Endothelial cell of umbilical vein (primary cell): ENCODE measurements around the gene PHEX. TPM values are rescaled to one million over a fixed set of nuclear protein-coding genes. Genes with fewer than 3 reads are reported as not detected.

Experiments
- BruUV-seq: library from RNA; stranded (reverse); fragments of 400-500 nt; replicated peaks from 2 replicates; lab custom pipeline; 2021; lab: Mats Ljungman, UMichigan
- CTCF ChIA-PET: fragments of 300-600, 350-600 bp; sonication (Branson Sonifier 250); formaldehyde crosslinking; loops from one replicate; lab custom pipeline; 2021; ENCODE audit warnings: antibody characterized with exemption, inconsistent platforms; lab: Charles Lee
- POLR2A ChIA-PET: fragments of 300-600, 350-600 bp; sonication (Branson Sonifier 250); formaldehyde crosslinking; loops from one replicate; lab custom pipeline; 2021; ENCODE audit warnings: antibody characterized with exemption, inconsistent platforms; lab: Charles Lee
- DNase-seq: peaks from one replicate; pipeline ENCODE4 v3.0.0-alpha.2; 2011; ENCODE audit warnings: low read depth, low spot score
- FAIRE-seq: peaks from 2 replicates; lab custom pipeline; 2011; peaks lifted over from hg19 to GRCh38; lab: Jason Lieb, UNC
- H2AFZ ChIP-seq: 2 replicates; pipeline ENCODE4 v1.6.0; 2012; ENCODE audit warnings: low read depth, low read length, control low read depth, inconsistent platforms
- H3K27ac ChIP-seq: 2 replicates; pipeline ENCODE4 v1.5.1; 2011; ENCODE audit warnings: low read depth, mild to moderate bottlenecking, control low read depth, low read length, moderate library complexity; ENCODE audit not compliant: insufficient read depth
- H3K27me3 ChIP-seq, 2 experiments: 2 replicates each; pipeline versions ENCODE4 v1.6.0 to v1.6.1; 2011; ENCODE audit warnings: low read length in 2 of 2, mixed read lengths in 1 of 2; ENCODE audit not compliant: control insufficient read depth in 2 of 2, insufficient read depth in 2 of 2
- H3K36me3 ChIP-seq, 2 experiments: 2 replicates in 1 of 2; 3 replicates in 1 of 2; pipeline ENCODE4 v1.5.1; 2011; ENCODE audit warnings: low read length in 2 of 2, mild to moderate bottlenecking in 1 of 2, moderate library complexity in 1 of 2; ENCODE audit not compliant: control insufficient read depth in 2 of 2, insufficient read depth in 2 of 2; ENCODE audit errors: extremely low read depth in 1 of 2
- H3K4me1 ChIP-seq: 3 replicates; pipeline ENCODE4 v1.5.1; 2011; ENCODE audit warnings: mild to moderate bottlenecking, low read length; ENCODE audit not compliant: control insufficient read depth, insufficient read depth; ENCODE audit errors: extremely low read depth
- H3K4me2 ChIP-seq: 2 replicates; pipeline ENCODE4 v1.6.1; 2011; ENCODE audit warnings: low read length, control low read depth, mixed read lengths; ENCODE audit not compliant: insufficient read depth
- H3K4me3 ChIP-seq, 3 experiments: fragments of 200-600 bp in 1 of 3; sonication (generic), shearing (Covaris generic) in 1 of 3; replicated peaks in 1 of 3; 2 replicates each; pipeline ENCODE4 v1.5.1; 2011 to 2016; ENCODE audit warnings: control low read depth in 3 of 3, low read length in 3 of 3, mild to moderate bottlenecking in 2 of 3, inconsistent platforms in 1 of 3, low read depth in 1 of 3, moderate library complexity in 1 of 3; ENCODE audit not compliant: insufficient read depth in 1 of 3
- H3K79me2 ChIP-seq: 2 replicates; pipeline ENCODE4 v1.6.0; 2012; ENCODE audit warnings: low read length, inconsistent platforms; ENCODE audit not compliant: control insufficient read depth, insufficient read depth
- H3K9ac ChIP-seq: replicated peaks from 2 replicates; pipeline ENCODE3; 2011; ENCODE audit warnings: low read length, control low read depth; ENCODE audit not compliant: insufficient read depth; ENCODE audit errors: extremely low read depth
- H3K9me1 ChIP-seq: replicated peaks from 3 replicates; pipeline ENCODE4 v1.6.0; 2011; ENCODE audit warnings: mild to moderate bottlenecking, low read length; ENCODE audit not compliant: control insufficient read depth, insufficient read depth; ENCODE audit errors: extremely low read depth
- H3K9me3 ChIP-seq: replicated peaks from 2 replicates; pipeline ENCODE4 v1.5.1; 2012; ENCODE audit warnings: low read length, inconsistent platforms; ENCODE audit not compliant: control insufficient read depth, insufficient read depth
- H4K20me1 ChIP-seq: replicated peaks from 2 replicates; pipeline ENCODE3; 2011; ENCODE audit warnings: mild to moderate bottlenecking, low read length; ENCODE audit not compliant: control insufficient read depth, insufficient read depth; ENCODE audit errors: extremely low read depth
- EZH2 ChIP-seq: IDR thresholded peaks from 2 replicates; pipeline ENCODE4 v1.6.1; 2012; ENCODE audit warnings: borderline replicate concordance, low read depth, mild to moderate bottlenecking, moderate library complexity, low read length, inconsistent platforms; ENCODE audit not compliant: severe bottlenecking
- FOS ChIP-seq: IDR thresholded peaks from 2 replicates; pipeline ENCODE4 v1.6.1; 2011; ENCODE audit warnings: mild to moderate bottlenecking, low read length, moderate library complexity, borderline replicate concordance; ENCODE audit not compliant: insufficient read depth
- GATA2 ChIP-seq: IDR thresholded peaks from 2 replicates; pipeline ENCODE4 v1.7.0; 2011; ENCODE audit warnings: low read depth, mild to moderate bottlenecking, moderate library complexity, mixed read lengths, low read length; ENCODE audit not compliant: insufficient read length, insufficient read depth
- JUN ChIP-seq: IDR thresholded peaks from 2 replicates; pipeline ENCODE4 v1.6.1; 2011; ENCODE audit warnings: borderline replicate concordance, low read depth; ENCODE audit not compliant: insufficient read length, insufficient read depth
- MYC ChIP-seq: IDR thresholded peaks from one replicate; pipeline ENCODE4 v1.6.1; 2011; ENCODE audit warnings: mild to moderate bottlenecking, low read depth, low read length
- POLR2A ChIP-seq: IDR thresholded peaks from 2 replicates; pipeline ENCODE4 v1.6.1; 2012; ENCODE audit warnings: low read depth, mild to moderate bottlenecking, control low read depth, low read length
- POLR2AphosphoS5 ChIP-seq: IDR thresholded peaks from 2 replicates; pipeline ENCODE4 v1.6.1; 2012; ENCODE audit warnings: low read depth, mild to moderate bottlenecking, control low read depth, low read length, moderate library complexity; ENCODE audit not compliant: insufficient read depth
- dilution Hi-C: fragments of 300-500 bp; cut with MboI; formaldehyde crosslinking; loops from one replicate; pipeline ENCODE4 v1.15.0; 2019; ENCODE audit warnings: low sequenced_read_pairs; ENCODE audit not compliant: extremely low pct_ligation_motif_present
- intact Hi-C: fragments of 100-400 bp; cut with micrococcal nuclease; formaldehyde crosslinking; loops from one replicate; pipeline ENCODE4 v1.10.0; 2022
- polyA plus RNA-seq, 4 experiments: library from polyadenylated mRNA; depleted of rRNA in 3 of 4; stranded (reverse) in 3 of 4; unstranded in 1 of 4; fragments of >200 nt; gene quantifications; 2 replicates each; pipeline versions ENCODE4 v1.2.1 to v1.2.3, GENCODE V29; 2011 to 2012; ENCODE audit warnings: missing spikeins in 1 of 4
- total RNA-seq: library from RNA; stranded (reverse); gene quantifications from 2 replicates; pipeline ENCODE4 v1.2.3, GENCODE V29; 2021
- TF ChIP-seq, protein P1 (sequence below): IDR thresholded peaks from 2 replicates; pipeline ENCODE4 v1.6.1; 2011; ENCODE audit not compliant: insufficient read depth, insufficient read length
- TF ChIP-seq, protein P2 (sequence below), 2 donors: IDR thresholded peaks; 1 replicate in 1 of 2; 2 replicates in 1 of 2; pipeline ENCODE4 v1.5.1; 2011; ENCODE audit warnings: low read length in 2 of 2, mild to moderate bottlenecking in 2 of 2, moderate library complexity in 2 of 2, control low read depth in 1 of 2, inconsistent platforms in 1 of 2, low read depth in 1 of 2; ENCODE audit not compliant: insufficient read depth in 1 of 2; ENCODE audit errors: extremely low read depth in 1 of 2

The PHEX gene
- total and polyA plus RNA-seq, 2 donors (not counting 3 experiments of a cell fraction or from before 2014, with no cell fraction given), result 0.07 to 0.44 TPM

DNA sequence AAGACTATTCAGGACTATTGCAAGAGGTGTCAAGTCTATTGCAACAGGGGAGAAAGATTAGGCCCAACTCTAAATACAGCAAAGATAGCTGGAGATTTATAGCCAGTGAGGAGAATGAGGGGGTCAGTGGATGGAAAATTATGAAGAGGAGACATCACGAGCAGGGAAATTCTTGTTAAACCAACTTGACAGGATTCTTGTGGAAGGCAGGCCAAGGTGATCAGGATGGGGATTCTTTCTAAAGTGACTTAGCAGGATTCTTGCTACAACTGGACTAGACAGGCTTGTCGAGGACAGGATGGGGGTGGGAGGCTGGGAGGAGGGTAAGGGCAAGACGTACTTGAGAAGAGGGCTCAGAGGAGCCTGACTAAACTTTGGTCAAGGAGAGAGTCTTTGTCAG is 89.0 kb downstream of the PHEX start:
- intact Hi-C loops (no loop called here), dilution Hi-C loops (no loop called here)
- Histone ChIP-seq H3K4me2 (no peak overlapping the region), H3K27me3 (no peaks in the 10 kb centered on the region), H3K36me3 (no peaks in the 10 kb centered on the region), H3K27ac (no peak overlapping the region), H3K9me3 (no peaks in the 10 kb centered on the region), H3K9me1 (no peaks in the 10 kb centered on the region), H3K4me1 (no peaks in the 10 kb centered on the region), H3K9ac (no peak overlapping the region), H2AFZ (no peak overlapping the region), H4K20me1 (no peaks in the 10 kb centered on the region), H3K79me2 (no peaks in the 10 kb centered on the region), H3K4me3 (no peak overlapping the region)
- DNase-seq (no peak), FAIRE-seq (no peak)
- BruUV-seq, result no TSS peak
- CTCF ChIA-PET, result interaction anchor here (0.9 to 1.8 kb wide), 2 partner anchors 14 to 40 kb away, joined by 3 to 6 read pairs; no protein-coding TSS in a partner anchor
- POLR2A ChIA-PET, result no interaction called here
- TF ChIP-seq JUN, result no peak
- no peak for TF ChIP-seq GATA2
- TF ChIP-seq EZH2, result no peak
- TF ChIP-seq, protein P1, sequence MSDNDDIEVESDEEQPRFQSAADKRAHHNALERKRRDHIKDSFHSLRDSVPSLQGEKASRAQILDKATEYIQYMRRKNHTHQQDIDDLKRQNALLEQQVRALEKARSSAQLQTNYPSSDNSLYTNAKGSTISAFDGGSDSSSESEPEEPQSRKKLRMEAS, result no peak
- no peak for TF ChIP-seq MYC
- TF ChIP-seq, protein P2, sequence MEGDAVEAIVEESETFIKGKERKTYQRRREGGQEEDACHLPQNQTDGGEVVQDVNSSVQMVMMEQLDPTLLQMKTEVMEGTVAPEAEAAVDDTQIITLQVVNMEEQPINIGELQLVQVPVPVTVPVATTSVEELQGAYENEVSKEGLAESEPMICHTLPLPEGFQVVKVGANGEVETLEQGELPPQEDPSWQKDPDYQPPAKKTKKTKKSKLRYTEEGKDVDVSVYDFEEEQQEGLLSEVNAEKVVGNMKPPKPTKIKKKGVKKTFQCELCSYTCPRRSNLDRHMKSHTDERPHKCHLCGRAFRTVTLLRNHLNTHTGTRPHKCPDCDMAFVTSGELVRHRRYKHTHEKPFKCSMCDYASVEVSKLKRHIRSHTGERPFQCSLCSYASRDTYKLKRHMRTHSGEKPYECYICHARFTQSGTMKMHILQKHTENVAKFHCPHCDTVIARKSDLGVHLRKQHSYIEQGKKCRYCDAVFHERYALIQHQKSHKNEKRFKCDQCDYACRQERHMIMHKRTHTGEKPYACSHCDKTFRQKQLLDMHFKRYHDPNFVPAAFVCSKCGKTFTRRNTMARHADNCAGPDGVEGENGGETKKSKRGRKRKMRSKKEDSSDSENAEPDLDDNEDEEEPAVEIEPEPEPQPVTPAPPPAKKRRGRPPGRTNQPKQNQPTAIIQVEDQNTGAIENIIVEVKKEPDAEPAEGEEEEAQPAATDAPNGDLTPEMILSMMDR (IDR thresholded peaks at IDR 0.05; ENCODE audit: extremely low read depth in 1 of 2, insufficient read depth in 1 of 2, low read depth in 1 of 2, low read length in 2 of 2), result no peak
- no peak for TF ChIP-seq POLR2A
- TF ChIP-seq POLR2AphosphoS5, result no peak
- no peak for TF ChIP-seq FOS
